Type B pancreatic cell (in vitro differentiated cells): Measurements from ENCODE around the gene FFAR2. TPM values are rescaled to one million over a fixed set of nuclear protein-coding genes. Genes with fewer than 3 reads are reported as not detected.
"Not testable (repeated sequence)": the region's sequence is repeated elsewhere in the genome, so short reads cannot be mapped to it uniquely, and the experiment has no call there.

ENCODE experiments used
- DNase-seq: peaks from one replicate; pipeline ENCODE4 v3.0.0; 2021; ENCODE audit warnings: mixed read lengths; ENCODE audit not compliant: unreplicated experiment; ENCODE audit errors: extremely low spot score
- H3K27ac Mint-ChIP-seq: 2 replicates; pipeline ENCODE4 v1.8.0; 2021; ENCODE audit warnings: mild to moderate bottlenecking, mixed read lengths
- H3K27me3 Mint-ChIP-seq: 2 replicates; pipeline ENCODE4 v1.8.0; 2021; ENCODE audit warnings: mixed read lengths
- H3K36me3 Mint-ChIP-seq: 2 replicates; pipeline ENCODE4 v1.8.0; 2021; ENCODE audit warnings: mixed read lengths
- H3K4me1 Mint-ChIP-seq: one replicate; pipeline ENCODE4 v1.8.0; 2021; ENCODE audit warnings: mixed read lengths; ENCODE audit not compliant: unreplicated experiment
- H3K4me3 Mint-ChIP-seq: 2 replicates; pipeline ENCODE4 v1.8.0; 2021; ENCODE audit warnings: mild to moderate bottlenecking, mixed read lengths
- H3K9me3 Mint-ChIP-seq: 2 replicates; pipeline ENCODE4 v1.8.0; 2021; ENCODE audit warnings: mixed read lengths
- CTCF ChIP-seq: fragments of 200-600 bp; sonication (generic); conservative IDR thresholded peaks from 2 replicates; pipeline ENCODE4 v1.5.0; 2021; ENCODE audit warnings: antibody characterized with exemption, mild to moderate bottlenecking
- total RNA-seq: library from RNA; stranded (reverse); gene quantifications from 2 replicates; pipeline ENCODE4 v1.2.1, GENCODE V29; 2021; ENCODE audit warnings: low replicate concordance

FFAR2 gene
- total RNA-seq, 1 donor from 2014 or later: 1.1 TPM

DNA sequence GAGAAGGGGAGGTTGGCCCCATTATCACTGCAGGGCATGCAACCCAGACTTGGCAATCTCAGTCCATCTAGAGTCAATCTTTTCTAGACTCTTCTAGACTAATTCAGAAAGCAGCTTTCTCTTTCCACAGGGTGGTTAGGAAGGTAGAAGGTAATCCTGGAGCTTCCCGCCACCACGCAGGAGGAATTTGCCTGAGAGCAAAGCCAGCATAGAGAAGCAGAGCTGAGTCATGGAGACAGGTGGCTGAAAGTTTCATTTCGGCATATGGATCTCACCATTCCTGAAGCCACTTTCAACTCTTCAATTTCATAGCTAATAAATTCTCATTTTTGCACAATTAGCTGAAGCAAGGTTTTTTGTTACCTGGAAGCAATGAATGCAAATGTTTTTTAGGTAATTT lies 29.0 kb upstream of the FFAR2 start:
- TF ChIP-seq CTCF: no peak
- no peak overlapping the region for H3K27ac Mint-ChIP-seq
- H3K27me3 Mint-ChIP-seq: peaks cover 26% of the 10 kb centered on the region
- no peak for DNase-seq
- no peaks in the 10 kb centered on the region for H3K36me3 Mint-ChIP-seq
- no peak overlapping the region for H3K4me3 Mint-ChIP-seq
- H3K9me3 Mint-ChIP-seq: no peaks in the 10 kb centered on the region
- H3K4me1 Mint-ChIP-seq: no peaks in the 10 kb centered on the region

- Mint-ChIP-seq H3K27me3 (peaks cover 26% of the 10 kb centered on the region), H3K9me3 (no peaks in the 10 kb centered on the region), H3K27ac (no peak overlapping the region), H3K4me1 (no peaks in the 10 kb centered on the region), H3K36me3 (no peaks in the 10 kb centered on the region), H3K4me3 (no peak overlapping the region)
- no peak for TF ChIP-seq CTCF
- no peak for DNase-seq
These were observed 28.3 kb upstream of the FFAR2 start for GRCh38 chr19:35419805-35420204.

DNA sequence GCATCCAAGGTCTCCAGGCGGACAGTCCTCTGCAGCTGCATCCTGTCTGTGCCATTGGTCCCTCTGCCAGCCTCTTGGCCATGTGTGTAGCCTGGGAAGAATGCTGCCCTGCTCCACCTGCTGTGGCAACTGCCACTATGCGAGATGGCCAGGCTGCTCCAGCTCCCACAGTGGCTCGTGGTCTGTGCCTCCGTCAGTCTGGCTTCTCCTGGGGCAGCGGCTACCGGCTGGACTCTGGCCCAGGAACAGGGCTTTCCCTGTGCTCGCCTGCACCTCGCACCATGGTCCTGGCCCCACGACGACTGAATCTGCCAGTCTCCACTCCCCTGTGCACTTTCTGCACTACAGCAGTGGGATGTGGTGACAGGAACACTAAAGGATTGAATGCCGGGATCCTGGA lies 26.7 kb upstream of the FFAR2 start:
- Mint-ChIP-seq H3K36me3 (no peaks in the 10 kb centered on the region), H3K27me3 (peaks cover 19% of the 10 kb centered on the region), H3K27ac (no peak overlapping the region), H3K4me3 (no peak overlapping the region), H3K9me3 (no peaks in the 10 kb centered on the region), H3K4me1 (no peaks in the 10 kb centered on the region)
- no peak for DNase-seq
- no peak for TF ChIP-seq CTCF

DNA sequence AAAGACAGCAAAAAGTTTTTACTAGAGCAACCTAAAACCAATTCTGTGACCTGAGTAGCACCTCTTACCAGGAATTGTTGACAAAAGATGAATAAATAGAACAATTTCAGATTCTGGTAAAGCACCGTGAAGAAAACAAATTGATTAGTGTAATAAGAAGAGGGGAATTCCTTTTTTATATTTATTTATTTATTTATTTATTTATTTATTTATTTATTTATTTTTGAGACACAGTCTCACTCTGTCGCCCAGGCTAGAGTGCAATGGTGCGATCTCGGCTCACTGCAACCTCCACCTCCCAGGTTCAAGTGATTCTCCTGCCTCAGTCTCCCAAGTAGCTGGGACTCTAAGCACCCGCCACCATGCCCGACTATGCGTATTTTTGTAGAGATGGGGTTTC lies 24.7 kb upstream of the FFAR2 start:
- H3K27me3 Mint-ChIP-seq, DNase-seq, H3K4me1 Mint-ChIP-seq, H3K4me3 Mint-ChIP-seq, H3K9me3 Mint-ChIP-seq, H3K27ac Mint-ChIP-seq, H3K36me3 Mint-ChIP-seq: not testable (repeated sequence)

DNA sequence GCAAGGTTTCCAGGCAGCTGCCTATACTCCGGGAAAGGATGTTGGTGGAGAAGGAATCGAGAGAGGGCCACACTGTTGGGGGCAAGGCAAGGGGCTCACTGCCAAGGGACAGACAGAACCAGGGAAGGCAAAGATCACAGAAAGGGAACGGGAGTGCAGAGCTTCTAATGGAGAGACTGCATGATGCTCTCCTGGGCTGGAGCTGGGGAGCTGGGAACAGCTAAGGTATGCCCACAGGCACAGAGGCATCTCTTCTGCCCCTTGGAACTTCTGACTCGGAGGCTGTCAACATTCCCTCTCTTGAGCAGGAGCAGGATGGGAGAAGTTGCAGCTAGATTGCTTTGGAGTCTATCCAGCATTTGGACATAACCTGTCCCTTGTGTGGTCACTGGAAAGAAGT lies 22.4 kb upstream of the FFAR2 start:
- no peak for TF ChIP-seq CTCF
- no peaks in the 10 kb centered on the region for H3K9me3 Mint-ChIP-seq
- DNase-seq: no peak
- H3K36me3 Mint-ChIP-seq: no peaks in the 10 kb centered on the region
- no peak overlapping the region for H3K27ac Mint-ChIP-seq
- no peaks in the 10 kb centered on the region for H3K27me3 Mint-ChIP-seq
- no peak overlapping the region for H3K4me3 Mint-ChIP-seq
- no peaks in the 10 kb centered on the region for H3K4me1 Mint-ChIP-seq

DNA sequence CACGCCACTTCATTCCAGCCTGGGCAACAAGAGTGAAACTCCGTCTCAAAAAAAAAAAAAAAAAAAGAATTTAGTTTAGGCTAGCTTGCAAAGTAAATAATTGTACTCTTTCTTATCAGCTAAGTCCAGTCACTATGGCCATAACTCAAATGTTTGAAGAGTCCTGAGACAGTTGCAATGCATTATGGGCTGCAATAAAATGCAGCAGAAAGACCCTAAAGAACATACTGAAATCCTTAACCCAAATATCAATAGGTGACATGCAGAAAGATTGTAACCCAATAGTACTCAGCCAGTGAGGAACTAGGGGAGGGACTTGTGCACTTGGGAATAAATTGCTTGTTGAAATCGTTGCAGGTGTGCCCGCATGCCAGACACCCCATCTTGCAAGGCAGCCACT lies 20.9 kb upstream of the FFAR2 start:
- H3K4me1 Mint-ChIP-seq: no peaks in the 10 kb centered on the region
- no peaks in the 10 kb centered on the region for H3K9me3 Mint-ChIP-seq
- no peak overlapping the region for H3K4me3 Mint-ChIP-seq
- TF ChIP-seq CTCF: no peak
- H3K27ac Mint-ChIP-seq: no peak overlapping the region
- no peaks in the 10 kb centered on the region for H3K27me3 Mint-ChIP-seq
- H3K36me3 Mint-ChIP-seq: no peaks in the 10 kb centered on the region
- no peak for DNase-seq
